HL-60/S4 treated with phorbol 12-myristate 13-acetate at 8.2 ng/mL for 4 days and 3 days (cell line): ENCODE measurements around the gene YJU2.

ENCODE experiments used
- in situ Hi-C: fragments of 300-500 bp; cut with MboI; formaldehyde crosslinking; loops from 2 replicates; pipeline ENCODE4 v1.15.0; 2022; ENCODE audit warnings: low sequenced_read_pairs

The YJU2 gene

DNA sequence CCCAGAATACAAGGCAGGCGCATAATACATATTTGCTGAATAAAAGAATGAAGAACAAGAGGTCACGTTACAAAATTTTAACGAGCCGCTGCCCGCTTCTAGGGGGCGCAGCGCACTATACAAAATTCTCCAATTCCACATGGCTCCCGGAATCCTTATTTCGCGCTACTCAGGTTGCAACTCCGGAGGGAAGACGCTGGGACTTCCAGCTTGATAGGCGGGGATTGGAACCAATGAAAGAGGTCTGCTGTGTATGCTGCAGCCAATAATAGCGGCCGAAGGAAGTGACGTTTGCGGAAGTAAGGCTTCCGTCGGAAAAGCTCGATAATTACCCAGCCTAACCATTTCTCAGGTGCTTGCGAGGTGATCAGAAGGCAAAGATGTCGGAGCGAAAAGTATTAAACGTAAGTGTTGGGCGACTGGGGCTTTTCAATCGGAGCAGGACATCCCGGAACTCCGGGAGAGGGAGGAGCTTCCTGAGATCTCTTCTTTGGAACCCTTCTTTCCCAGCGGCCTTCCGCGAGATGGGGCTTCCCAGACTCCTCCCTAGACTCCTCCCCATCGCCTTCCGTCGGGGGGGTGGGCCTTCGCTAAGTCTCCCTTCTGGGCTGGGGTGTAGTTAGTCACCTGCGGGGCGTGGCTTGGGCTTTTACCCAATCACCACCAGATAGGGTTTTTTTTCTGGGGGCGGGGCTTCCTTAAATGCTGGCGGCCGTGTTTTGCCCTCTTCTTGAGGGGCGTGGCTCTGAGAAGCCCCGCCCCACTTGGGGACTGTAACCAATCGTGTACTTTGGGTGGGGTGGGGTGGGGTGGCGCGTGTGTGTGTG, at the start of gene YJU2:
Gene YJU2 (plus strand): TSS at position 314 of the 827 bp plus-strand sequence. CDS start 67 bp downstream, at position 381.
- in situ Hi-C loops: no loop called here

DNA sequence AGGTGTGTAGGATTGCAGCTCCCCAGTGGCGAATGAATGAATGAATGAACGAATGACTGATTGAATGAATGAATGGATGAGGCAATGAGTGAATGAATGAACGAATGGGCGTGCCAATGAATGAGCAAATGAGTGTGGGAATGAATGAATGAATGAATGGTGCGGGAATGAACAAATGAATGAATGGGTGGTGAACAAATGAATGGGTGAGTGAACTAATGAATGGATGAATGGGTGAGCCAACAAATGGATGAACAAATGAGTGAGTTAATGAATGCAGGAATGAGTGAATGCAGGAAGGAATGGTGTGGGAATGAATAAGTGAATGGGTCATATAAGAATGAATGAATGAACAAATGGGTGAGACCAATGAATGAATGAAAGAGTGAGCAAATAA, 49.7 kb upstream of the YJU2 start:
- in situ Hi-C loops: no loop called here

DNA sequence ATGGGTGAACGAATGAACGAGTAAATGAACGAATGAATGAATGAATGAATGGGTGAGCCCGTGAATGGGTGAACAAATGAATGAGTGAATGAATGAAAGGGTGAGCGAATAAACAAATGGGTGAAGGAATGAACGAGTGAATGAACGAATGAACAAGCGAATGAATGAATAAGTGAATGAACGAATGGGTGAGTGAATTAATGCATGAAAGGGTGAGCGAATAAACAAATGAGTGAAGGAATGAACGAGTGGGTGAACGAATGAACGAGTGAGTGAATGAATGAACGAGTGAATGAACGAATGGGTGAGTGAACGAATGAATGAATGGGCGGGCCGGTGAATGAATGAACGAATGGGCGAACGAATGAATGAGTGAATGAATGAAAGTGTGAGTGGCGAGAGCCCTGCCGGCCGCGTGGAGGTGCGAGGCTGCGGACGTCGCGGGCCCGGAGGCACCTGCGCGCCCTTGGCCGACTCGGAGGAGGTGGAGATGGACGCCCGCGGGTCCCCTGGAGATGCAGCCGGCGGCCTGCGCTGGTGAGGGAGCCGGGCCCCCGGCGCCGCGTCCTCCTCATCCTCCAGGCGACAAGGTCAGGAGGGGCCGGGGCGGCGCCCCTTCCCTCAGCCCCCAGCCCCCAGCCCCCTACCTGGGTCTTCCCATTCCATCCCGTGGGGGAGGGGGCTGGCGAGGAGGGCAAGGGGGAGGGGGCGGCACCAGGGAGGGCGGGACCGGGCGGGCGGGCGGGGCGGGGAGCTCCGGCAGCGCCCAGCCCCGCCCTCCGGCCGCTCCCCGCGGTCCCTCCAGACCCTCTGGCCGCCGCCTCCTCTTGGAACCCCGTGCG, 49.0 kb upstream of the YJU2 start:
- in situ Hi-C loops: no loop called here

DNA sequence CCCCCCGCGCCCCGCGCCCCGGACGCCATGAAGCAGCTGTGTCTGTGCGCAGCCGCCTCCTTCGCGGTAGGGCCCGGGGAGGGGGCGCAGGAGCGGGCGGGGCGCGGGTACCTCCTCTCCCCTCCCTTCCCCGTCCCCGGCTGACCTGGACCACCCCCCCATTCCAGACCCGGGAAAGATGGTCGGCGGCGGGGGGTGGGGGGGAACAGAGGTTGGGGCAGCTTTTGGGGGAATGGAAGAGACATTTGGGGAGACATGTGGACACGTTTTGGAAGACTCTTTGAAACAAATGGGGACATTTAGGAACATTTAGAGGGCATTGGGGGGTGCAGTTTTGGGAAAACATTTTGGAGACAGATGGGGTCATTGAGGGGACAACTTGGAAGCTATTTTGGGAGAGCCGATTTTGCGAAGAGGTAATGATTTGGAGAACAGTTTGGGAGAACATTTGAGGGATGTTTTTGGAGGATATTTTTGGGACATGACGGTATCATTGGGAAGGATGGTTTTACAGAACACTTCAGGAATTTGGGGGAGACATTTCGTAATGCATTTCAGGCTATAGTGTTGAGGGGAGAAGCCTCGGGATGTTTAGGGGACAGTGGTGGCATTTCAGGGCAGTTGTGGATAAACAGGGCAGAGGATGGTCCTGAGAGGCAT, 48.3 kb upstream of the YJU2 start:
- in situ Hi-C loops: no loop called here

DNA sequence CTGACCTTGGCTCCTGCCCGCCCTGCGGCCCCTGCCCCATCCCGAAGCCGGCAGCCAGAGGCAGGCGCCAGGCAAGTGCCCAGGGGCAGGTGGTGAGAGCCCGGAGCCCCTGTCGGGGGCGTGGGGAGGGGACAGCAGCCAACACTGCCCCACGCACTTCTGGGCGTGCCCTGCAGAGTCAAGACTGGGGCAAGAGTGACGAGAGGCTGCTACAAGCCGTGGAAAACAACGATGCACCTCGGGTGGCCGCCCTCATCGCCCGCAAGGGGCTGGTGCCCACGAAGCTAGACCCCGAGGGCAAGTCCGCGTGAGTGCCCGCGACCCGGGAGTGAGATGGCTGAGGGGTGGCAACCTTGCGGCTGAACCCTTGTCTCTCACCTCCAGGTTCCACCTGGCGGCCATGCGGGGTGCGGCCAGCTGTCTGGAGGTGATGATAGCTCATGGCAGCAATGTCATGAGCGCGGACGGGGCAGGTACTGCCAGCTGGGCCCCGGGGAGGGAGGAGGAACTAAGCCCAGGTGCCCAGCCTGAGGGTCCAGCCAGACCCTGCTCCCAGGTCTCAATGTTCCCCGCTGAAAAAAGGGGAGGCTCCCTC, 47.1 kb upstream of the YJU2 start:
- in situ Hi-C loops: loop anchor here (25.0 kb wide), 1 partner anchor 337 kb away; the partner anchor contains the start of gene ZFR2

DNA sequence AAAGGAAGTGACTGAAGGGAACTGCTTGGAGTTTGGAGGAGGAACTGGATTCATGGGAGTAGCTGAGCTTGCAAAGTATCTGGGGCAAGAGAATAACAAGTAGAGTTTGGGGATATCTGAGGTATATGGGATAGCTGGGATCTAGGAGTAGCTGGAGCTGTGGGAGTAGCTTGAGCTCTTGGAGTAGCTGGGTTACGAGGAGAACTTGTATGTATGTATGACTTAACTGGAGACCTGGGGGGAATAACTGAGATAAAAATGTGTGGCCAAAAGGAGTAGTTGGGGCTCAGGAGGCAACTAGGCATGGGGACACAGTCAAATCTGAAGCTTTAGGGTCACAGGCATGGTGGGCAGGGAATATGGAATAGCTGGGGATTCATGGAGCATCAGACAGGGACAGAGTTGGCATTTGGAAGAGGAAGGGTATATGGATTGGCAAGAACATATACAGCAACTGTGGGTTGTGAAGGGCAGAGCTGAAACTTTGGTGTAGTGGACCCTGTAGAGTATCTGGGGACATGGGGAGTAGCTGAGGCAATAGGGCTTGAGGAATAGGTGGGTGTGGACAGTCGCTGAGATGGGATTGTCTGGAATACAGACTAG, 45.8 kb upstream of the YJU2 start:
- in situ Hi-C loops: loop anchor here (25.0 kb wide), 1 partner anchor 339 kb away; the partner anchor contains the start of gene ZFR2

DNA sequence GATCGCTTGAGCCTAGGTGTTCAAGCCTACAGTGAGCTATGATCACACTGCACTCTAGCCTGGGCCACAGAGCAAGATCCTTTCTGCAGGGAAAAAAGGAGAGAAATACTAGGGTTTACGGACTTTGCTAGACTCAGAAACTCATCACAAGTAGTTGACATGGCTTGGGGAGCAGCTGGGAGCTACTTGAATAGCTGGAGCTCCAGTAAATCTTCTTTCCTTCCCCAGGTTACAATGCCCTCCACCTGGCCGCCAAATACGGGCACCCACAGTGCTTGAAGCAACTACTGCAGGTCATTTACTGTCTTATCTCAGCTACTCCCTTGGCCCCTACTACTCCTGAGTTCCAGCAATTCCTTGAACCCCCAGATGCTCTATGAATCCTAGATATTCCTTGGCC, 45.1 kb upstream of the YJU2 start:
- in situ Hi-C loops: loop anchor here (25.0 kb wide), 1 partner anchor 339 kb away; the partner anchor contains the start of gene ZFR2

DNA sequence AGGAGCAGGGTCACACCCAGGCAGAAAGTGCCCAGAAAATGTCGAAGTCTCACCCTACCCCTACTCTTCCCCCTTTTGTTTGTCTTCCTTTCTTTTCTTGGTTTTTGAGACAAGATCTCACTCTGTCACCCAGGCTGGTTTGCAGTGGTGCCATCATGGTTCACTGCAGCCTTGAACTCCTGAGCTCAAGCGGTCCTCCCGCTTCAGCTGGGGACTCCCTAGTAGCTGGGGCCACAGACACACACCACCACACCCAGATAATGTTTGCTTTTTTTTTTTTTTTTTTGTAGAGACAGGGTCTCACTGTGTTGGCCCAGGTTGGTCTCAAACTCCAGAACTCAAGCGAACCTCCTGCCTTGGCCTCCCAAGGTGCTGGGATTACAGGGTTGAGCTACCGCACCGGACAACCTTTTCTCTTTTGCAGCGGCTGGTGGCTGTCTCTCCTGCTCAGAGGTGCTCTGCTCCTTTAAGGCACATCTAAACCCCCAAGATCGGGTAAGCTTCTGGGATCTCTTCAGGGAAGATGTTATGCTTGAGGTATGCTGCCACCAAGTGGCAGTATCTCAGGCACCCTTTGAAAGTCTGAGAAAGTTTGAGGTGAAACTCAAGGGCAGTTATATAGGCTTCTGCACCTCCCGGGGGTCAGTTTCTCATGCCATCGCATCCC, 39.9 kb upstream of the YJU2 start:
- in situ Hi-C loops: loop anchor here (25.0 kb wide), 1 partner anchor 345 kb away; the partner anchor contains the start of gene ZFR2

DNA sequence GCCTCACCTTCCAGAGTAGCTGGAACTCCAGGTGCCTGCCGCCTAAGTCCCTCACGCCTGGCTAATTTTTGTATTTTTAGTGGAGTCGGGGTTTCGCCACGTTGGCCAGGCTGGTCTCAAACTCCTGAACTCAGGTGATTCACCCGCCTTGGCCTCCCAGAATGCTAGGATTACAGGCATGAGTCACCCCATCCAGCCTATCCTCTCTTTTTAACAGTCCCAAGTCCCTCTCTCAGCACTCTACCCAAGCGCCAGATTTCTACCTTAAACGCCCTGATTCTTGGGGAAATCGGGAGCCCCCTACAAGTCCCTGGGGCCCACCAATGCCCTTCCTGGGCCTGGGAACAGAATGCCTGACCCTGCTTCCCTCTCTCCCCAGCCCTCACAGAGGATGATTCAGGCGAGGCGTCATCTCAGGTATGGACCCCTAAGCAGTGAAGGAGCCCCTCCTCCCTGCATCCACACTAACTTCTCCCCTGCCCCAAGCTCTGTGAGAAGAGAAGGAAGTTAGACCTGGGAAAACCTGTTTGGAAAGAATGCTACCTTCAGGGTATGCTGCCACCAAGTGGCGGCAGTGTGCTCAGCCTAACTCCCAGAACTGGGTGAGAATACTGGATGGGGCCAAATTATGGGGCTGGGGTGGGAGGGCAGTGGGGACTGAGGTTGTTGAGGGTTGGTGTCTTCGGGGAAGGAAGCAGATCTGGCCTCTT, 38.3 kb upstream of the YJU2 start:
- in situ Hi-C loops: loop anchor here (25.0 kb wide), 1 partner anchor 346 kb away; the partner anchor contains the start of gene ZFR2

DNA sequence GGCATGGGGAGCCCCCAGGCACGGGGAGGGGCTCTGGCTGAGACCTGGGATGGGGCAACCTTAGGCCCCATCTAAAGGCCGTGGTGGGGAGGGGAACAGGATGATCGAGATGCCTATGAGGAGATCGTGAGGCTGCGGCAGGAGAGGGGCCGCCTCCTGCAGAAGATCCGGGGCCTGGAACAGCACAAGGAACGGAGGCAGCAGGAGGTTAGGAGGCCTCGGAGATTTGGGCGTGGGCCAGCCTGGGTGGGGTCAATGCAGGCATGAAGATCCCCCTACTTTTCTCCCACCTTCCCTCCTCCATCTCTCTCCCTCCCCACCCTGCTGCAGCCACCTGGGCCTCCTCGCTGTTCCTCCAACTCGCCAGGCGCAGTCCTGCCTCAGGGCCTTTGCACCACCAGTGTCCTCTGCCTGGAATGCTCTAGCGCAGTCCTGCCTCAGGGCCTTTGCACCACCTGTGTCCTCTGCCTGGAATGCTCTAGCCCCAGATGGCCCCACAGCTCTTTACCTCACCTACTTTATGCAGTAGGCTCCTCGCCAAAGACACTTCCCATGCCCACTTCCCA, 36.6 kb upstream of the YJU2 start:
- in situ Hi-C loops: loop anchor here (25.0 kb wide), 1 partner anchor 348 kb away; the partner anchor contains the start of gene ZFR2

DNA sequence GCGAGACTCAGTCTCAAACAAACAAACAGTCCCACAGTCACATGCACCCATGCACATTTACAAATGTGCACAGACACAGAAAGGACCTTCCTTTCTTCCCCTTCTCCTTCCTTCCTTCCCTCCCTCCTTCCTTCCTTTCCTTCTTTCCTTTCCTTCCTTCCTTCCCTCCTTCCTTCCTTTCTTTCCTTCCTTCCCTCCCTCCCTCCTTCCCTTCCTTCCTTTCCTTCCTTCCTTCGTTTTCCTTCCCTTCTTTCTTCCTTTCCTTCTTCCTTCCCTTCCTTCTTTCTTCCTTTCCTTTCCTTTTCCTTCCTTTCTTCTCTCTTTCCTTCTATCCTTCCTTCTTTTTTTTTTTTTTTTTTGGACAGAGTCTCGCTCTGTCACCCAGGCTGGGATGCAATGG, 33.8 kb upstream of the YJU2 start:
- in situ Hi-C loops: loop anchor here (25.0 kb wide), 1 partner anchor 351 kb away; the partner anchor contains the start of gene ZFR2

DNA sequence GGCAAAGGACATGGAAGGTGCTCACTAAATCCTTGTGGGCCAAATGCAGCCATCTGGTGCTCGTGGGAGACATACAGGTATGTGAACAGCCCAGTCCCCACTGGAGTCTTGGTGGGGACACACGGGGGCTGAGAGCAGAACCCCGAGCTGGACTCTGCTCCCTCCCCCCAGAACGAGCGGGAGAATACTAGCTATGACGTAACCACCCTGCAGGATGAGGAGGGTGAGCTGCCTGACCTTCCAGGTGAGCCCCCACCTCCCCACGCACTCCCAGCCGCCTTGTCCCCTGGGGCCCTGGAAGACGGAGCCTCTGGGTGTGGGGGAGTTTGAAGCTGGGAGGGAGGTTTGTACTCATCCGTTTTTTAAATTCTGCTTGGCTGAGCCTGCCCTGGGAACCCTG, 31.1 kb upstream of the YJU2 start:
- in situ Hi-C loops: loop anchor here (25.0 kb wide), 1 partner anchor 354 kb away; the partner anchor contains the start of gene ZFR2

DNA sequence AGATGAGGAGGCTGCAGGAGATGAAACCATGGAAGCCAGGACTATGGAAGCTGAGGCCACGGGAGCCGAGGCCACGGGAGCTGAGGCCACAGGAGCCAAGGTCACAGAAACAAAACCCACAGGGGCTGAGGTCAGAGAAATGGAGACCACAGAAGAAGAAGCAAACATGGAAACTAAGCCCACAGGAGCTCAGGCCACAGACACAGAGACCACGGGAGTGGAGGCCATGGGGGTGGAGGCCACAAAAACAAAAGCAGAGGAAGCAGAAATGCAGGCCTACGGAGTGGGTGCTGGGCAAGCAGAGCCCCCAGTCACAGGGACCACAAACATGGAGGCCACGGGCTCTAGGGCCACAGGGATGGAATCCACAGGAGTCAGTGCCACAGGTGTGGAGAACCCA, 30.0 kb upstream of the YJU2 start:
- in situ Hi-C loops: loop anchor here (25.0 kb wide), 1 partner anchor 355 kb away; the partner anchor contains the start of gene ZFR2

DNA sequence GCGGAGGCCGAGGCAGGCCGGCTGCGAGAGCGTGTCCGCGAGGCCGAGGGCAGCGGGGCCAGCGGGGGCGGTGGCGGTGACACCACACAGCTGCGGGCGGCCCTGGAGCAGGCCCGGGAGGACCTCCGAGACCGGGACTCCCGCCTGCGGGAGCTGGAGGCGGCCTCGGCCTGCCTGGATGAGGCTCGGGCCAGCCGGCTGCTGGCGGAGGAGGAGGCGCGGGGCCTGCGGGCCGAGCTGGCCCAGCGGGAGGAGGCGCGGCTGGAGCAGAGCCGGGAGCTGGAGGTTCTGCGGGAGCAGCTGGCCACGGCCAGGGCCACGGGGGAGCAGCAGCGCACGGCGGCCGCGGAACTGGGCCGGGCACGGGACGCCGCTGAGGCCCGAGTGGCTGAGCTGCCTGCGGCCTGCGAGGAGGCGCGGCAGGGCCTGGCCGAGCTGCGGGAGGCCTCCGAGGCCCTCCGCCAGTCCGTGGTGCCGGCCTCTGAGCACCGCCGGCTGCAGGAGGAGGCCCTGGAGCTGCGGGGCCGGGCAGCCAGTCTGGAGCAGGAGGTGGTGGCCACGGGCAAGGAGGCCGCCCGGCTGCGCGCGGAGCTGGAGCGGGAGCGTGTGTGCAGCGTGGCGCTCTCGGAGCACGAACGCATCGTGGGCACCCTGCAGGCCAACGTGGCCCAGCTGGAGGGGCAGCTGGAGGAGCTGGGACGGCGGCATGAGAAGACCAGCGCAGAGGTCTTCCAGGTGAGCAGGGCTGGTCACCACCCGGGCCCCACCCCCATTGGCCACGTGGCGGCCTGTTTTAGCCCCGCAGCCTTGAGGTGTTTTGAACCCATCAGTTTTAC, 29.2 kb upstream of the YJU2 start:
- in situ Hi-C loops: loop anchor here (25.0 kb wide), 1 partner anchor 355 kb away; the partner anchor contains the start of gene ZFR2

DNA sequence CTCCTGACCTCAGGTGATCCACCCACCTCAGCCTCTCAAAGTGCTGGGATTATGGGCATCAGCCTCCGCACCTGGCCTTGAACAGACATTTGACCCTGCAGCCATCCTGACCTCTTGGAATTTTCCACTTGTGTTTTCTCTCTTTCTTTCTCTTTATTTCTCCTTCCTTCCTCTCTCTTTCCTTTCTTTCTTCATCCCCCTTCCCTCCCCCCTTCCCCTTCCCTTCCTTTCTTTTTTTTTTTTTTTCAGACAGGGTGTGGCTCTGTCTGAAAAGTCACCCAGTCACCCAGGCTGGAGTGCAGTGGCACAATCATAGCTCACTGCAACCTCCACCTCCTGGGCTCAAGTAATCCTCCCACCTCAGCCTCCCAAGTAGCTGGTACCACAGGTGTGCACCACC, 28.4 kb upstream of the YJU2 start:
- in situ Hi-C loops: loop anchor here (25.0 kb wide), 1 partner anchor 356 kb away; the partner anchor contains the start of gene ZFR2

DNA sequence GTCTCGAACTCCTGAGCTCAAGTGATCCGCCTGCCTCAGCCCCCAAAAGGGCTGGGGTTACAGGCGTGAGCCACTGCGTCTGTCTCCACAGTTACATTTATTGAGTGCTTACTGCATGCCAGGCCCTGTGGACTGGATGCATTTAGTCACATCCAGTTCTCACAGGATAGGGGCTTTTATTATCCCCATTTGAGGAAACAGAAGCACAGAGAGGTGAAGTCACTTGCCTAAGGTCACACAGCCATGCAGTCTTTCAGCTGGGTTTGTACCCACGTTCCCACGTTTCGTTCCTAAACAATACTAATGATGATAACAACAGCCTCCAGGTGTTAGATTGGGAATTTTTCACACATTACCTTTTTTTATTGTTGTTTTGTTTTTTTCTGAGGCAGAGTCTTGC, 26.7 kb upstream of the YJU2 start:
- in situ Hi-C loops: loop anchor here (25.0 kb wide), 1 partner anchor 358 kb away; the partner anchor contains the start of gene ZFR2

DNA sequence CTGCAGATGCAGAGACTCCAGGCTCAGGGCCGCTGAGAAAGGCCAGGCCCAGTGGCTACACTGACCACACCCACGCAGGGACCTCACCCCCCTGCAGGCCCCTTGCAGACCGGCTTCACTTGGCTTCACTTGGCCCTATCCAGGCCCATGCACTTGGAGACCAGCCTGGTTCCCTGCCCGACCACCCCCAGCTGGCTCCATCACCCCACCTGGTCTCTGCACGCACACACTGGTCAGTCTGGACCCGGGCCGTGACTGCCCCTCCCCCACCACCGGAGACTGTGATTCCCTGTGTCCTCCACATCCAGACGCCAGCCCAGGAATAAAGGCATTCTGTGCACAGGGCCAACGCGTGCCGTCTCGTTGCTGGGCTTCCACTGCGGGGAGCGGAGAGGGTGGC, 22.4 kb upstream of the YJU2 start:
- in situ Hi-C loops: loop anchor here (25.0 kb wide), 1 partner anchor 362 kb away; the partner anchor contains the start of gene ZFR2
